HG03135 (cell line): Measurements from ENCODE around the gene PLCB4.

Experiments
- ATAC-seq: cut with Tn5 transposase; IDR thresholded peaks from one replicate; pipeline ENCODE4 v1.9.1; 2021; ENCODE audit warnings: mild to moderate bottlenecking, moderate library complexity; ENCODE audit not compliant: unreplicated experiment

PLCB4 gene

GRCh38 chr20:9422321-9423057, 353.6 kb downstream of the PLCB4 start:
- no peak for ATAC-seq

GRCh38 chr20:9424551-9424950, 355.7 kb downstream of the PLCB4 start:
- ATAC-seq, result no peak

GRCh38 chr20:9427430-9428291, 358.8 kb downstream of the PLCB4 start:
- ATAC-seq, result no peak

GRCh38 chr20:9428292-9428607, 359.4 kb downstream of the PLCB4 start:
- ATAC-seq, result no peak

- no peak for ATAC-seq
Measured at GRCh38 chr20:9439806-9440205, 370.9 kb downstream of the PLCB4 start.

GRCh38 chr20:9440892-9441291, 372.0 kb downstream of the PLCB4 start:
- no peak for ATAC-seq

- peak; percentile 72 for ATAC-seq
Measured at GRCh38 chr20:9441948-9442347, 373.1 kb downstream of the PLCB4 start.

GRCh38 chr20:9442858-9443257, 374.0 kb downstream of the PLCB4 start:
- peak; percentile 81 for ATAC-seq

GRCh38 chr20:9444921-9445320, 376.0 kb downstream of the PLCB4 start:
- ATAC-seq, result no peak

GRCh38 chr20:9447182-9447581, 378.3 kb downstream of the PLCB4 start:
- no peak for ATAC-seq

GRCh38 chr20:9453201-9453600, 384.3 kb downstream of the PLCB4 start:
- no peak for ATAC-seq

- no peak for ATAC-seq
Measured at GRCh38 chr20:9454791-9455190, 385.9 kb downstream of the PLCB4 start.

- ATAC-seq, result no peak
Measured at GRCh38 chr20:9457136-9457535, 388.2 kb downstream of the PLCB4 start.

- no peak for ATAC-seq
Measured at GRCh38 chr20:9458138-9458796, 389.4 kb downstream of the PLCB4 start.

GRCh38 chr20:9460518-9460917, 391.6 kb downstream of the PLCB4 start:
- ATAC-seq, result no peak

- ATAC-seq, result no peak
Measured at GRCh38 chr20:9467995-9468394, 399.1 kb downstream of the PLCB4 start.

- ATAC-seq, result no peak
Measured at GRCh38 chr20:9474835-9475415, 406.0 kb downstream of the PLCB4 start.

- ATAC-seq, result no peak
Measured at GRCh38 chr20:9475456-9475855, 406.6 kb downstream of the PLCB4 start.

GRCh38 chr20:9476174-9476573, 407.3 kb downstream of the PLCB4 start:
- ATAC-seq, result no peak

- ATAC-seq, result no peak
Measured at GRCh38 chr20:9476637-9477036, 407.8 kb downstream of the PLCB4 start.

GRCh38 chr20:9478771-9479170, 409.9 kb downstream of the PLCB4 start:
- ATAC-seq, result no peak
